A673 (cell line): ENCODE data around the gene ICAM3.

Source experiments
- EZH2 ChIP-seq: fragments of 200-600 bp; sonication (generic); IDR thresholded peaks from 2 replicates; pipeline ENCODE4 v1.6.1; 2017; ENCODE audit warnings: borderline replicate concordance, low read depth, mild to moderate bottlenecking, mixed read lengths, antibody characterized with exemption, low read length; ENCODE audit not compliant: poor library complexity, severe bottlenecking
- TF ChIP-seq, protein P1 (sequence below): fragments of 300-800, 200-600 bp; sonication (generic); conservative IDR thresholded peaks from 2 replicates; pipeline ENCODE4 v1.5.1; 2017; ENCODE audit warnings: low read depth, mild to moderate bottlenecking, antibody characterized with exemption, low read length, moderate library complexity, mixed read lengths

DNA sequence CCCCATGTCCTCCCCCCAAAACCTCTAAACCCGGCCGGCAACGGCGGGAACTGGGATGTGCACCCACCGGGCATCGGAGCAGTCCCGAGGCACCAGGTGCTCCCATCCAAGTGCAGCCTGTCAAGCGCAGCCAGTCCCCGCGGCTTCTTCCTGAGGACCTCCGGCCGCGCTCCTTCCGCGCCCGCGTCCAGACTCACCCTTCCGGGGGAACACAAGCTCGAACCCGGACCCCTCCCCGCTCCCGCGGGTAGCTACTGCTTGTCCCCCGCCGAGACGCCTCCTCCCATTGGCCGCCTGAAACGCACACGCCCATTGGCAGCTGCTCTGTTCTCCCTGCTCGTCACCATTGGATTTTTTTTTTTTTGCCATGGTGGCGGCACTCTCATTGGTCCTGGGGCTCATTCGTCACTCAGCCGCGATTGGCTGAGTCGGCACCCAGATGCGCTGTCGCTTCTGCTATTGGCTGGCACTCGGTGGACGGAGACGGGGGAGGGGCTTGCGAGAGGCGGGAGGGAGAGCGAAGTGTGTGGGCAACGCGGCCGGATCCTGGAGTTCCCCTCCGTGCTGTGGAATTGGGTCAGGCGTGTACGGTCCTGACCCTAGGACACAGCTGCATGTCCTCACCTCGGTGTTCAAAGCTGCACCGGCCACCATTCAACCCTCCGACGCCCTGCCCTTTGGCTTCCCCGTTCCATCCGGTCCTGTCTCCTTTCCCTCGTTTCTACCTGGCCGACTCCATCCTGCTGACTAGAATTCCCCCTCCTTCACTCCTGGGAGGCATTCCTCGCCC lies 41.1 kb upstream of the ICAM3 start, which contains the start of gene TYK2:
- TF ChIP-seq, protein P1, sequence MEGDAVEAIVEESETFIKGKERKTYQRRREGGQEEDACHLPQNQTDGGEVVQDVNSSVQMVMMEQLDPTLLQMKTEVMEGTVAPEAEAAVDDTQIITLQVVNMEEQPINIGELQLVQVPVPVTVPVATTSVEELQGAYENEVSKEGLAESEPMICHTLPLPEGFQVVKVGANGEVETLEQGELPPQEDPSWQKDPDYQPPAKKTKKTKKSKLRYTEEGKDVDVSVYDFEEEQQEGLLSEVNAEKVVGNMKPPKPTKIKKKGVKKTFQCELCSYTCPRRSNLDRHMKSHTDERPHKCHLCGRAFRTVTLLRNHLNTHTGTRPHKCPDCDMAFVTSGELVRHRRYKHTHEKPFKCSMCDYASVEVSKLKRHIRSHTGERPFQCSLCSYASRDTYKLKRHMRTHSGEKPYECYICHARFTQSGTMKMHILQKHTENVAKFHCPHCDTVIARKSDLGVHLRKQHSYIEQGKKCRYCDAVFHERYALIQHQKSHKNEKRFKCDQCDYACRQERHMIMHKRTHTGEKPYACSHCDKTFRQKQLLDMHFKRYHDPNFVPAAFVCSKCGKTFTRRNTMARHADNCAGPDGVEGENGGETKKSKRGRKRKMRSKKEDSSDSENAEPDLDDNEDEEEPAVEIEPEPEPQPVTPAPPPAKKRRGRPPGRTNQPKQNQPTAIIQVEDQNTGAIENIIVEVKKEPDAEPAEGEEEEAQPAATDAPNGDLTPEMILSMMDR: no peak
- no peak for TF ChIP-seq EZH2
